CD4-positive, alpha-beta T cell treated with Interleukin-6 at 100 ng/mL for 8 hours (primary cell): ENCODE results near the gene LIN28B.

Source experiments
- DNase-seq: peaks from one replicate; pipeline ENCODE4 v3.0.0-alpha.2; 2020; ENCODE audit warnings: mixed read lengths, low spot score

The LIN28B gene

GRCh38 chr6:105014954-105015353 is 58.0 kb downstream of the LIN28B start:
- DNase-seq = no peak

- no peak for DNase-seq
These were observed 58.6 kb downstream of the LIN28B start for GRCh38 chr6:105015482-105015881.

- DNase-seq = no peak
These were observed 62.4 kb downstream of the LIN28B start for GRCh38 chr6:105019285-105019684.

GRCh38 chr6:105021399-105021798 is 64.5 kb downstream of the LIN28B start:
- DNase-seq = no peak

GRCh38 chr6:105022416-105022815 is 65.5 kb downstream of the LIN28B start:
- no peak for DNase-seq

GRCh38 chr6:105024803-105025202 is 67.9 kb downstream of the LIN28B start:
- no peak for DNase-seq

GRCh38 chr6:105028898-105029297 is 72.0 kb downstream of the LIN28B start:
- DNase-seq = no peak

- DNase-seq = no peak
These were observed 72.7 kb downstream of the LIN28B start for GRCh38 chr6:105029581-105029980.

- no peak for DNase-seq
These were observed 77.6 kb downstream of the LIN28B start for GRCh38 chr6:105034470-105034869.

GRCh38 chr6:105035299-105035698 is 78.4 kb downstream of the LIN28B start:
- no peak for DNase-seq

- DNase-seq = no peak
These were observed 79.4 kb downstream of the LIN28B start for GRCh38 chr6:105036351-105036750.

GRCh38 chr6:105038259-105038658 is 81.4 kb downstream of the LIN28B start:
- no peak for DNase-seq

- DNase-seq = no peak
These were observed 85.0 kb downstream of the LIN28B start for GRCh38 chr6:105041880-105042279.

GRCh38 chr6:105042648-105043047 is 85.7 kb downstream of the LIN28B start:
- no peak for DNase-seq

- DNase-seq = no peak
These were observed 87.1 kb downstream of the LIN28B start for GRCh38 chr6:105043979-105044378.

GRCh38 chr6:105045526-105045925 is 88.6 kb downstream of the LIN28B start:
- no peak for DNase-seq

GRCh38 chr6:105051941-105052471 is 95.1 kb downstream of the LIN28B start:
- no peak for DNase-seq

GRCh38 chr6:105056646-105057045 is 99.7 kb downstream of the LIN28B start:
- no peak for DNase-seq

- DNase-seq = no peak
These were observed 100.3 kb downstream of the LIN28B start for GRCh38 chr6:105057160-105057559.

GRCh38 chr6:105058316-105058715 is 101.4 kb downstream of the LIN28B start:
- no peak for DNase-seq

GRCh38 chr6:105058846-105059245 is 101.9 kb downstream of the LIN28B start:
- no peak for DNase-seq

- no peak for DNase-seq
These were observed 109.3 kb downstream of the LIN28B start for GRCh38 chr6:105066233-105066632.

- DNase-seq = no peak
These were observed 109.9 kb downstream of the LIN28B start for GRCh38 chr6:105066836-105067235.

GRCh38 chr6:105067329-105067728 is 110.4 kb downstream of the LIN28B start:
- no peak for DNase-seq

GRCh38 chr6:105068407-105068806 is 111.5 kb downstream of the LIN28B start:
- DNase-seq = no peak
